Mucosa of rectum (tissue), 2 donors: ENCODE data around the gene TNS1.

ENCODE experiments used
- H3K27ac ChIP-seq, 2 donors: one replicate each; pipeline ENCODE4 v1.7.0; 2013; ENCODE audit warnings: inconsistent platforms in 2 of 2, low read depth in 2 of 2, low read length in 2 of 2
- H3K27me3 ChIP-seq, 2 donors: one replicate each; pipeline ENCODE4 v1.7.0; 2013; ENCODE audit warnings: low read length in 2 of 2; ENCODE audit not compliant: control insufficient read depth in 2 of 2, insufficient read depth in 2 of 2
- H3K36me3 ChIP-seq, 2 donors: one replicate each; pipeline ENCODE4 v1.7.0; 2013; ENCODE audit warnings: low read length in 2 of 2; ENCODE audit not compliant: control insufficient read depth in 2 of 2, insufficient read depth in 2 of 2
- H3K4me1 ChIP-seq, 2 donors: one replicate each; pipeline ENCODE4 v1.7.0; 2013; ENCODE audit warnings: low read length in 2 of 2, mild to moderate bottlenecking in 1 of 2; ENCODE audit not compliant: control insufficient read depth in 2 of 2, insufficient read depth in 2 of 2
- H3K4me3 ChIP-seq, 2 donors: one replicate each; pipeline ENCODE4 v1.7.0; 2013; ENCODE audit warnings: low read length in 2 of 2
- H3K9ac ChIP-seq, 2 donors: one replicate each; pipeline ENCODE4 v1.7.0; 2013; ENCODE audit warnings: low read length in 2 of 2, low read depth in 1 of 2, mild to moderate bottlenecking in 1 of 2
- H3K9me3 ChIP-seq, 2 donors: one replicate each; pipeline ENCODE4 v1.7.0; 2013; ENCODE audit warnings: low read length in 2 of 2; ENCODE audit not compliant: control insufficient read depth in 2 of 2
- donor health status: healthy.
- donor health status: Normal muscosa, but diverticular disease.

Gene TNS1

DNA sequence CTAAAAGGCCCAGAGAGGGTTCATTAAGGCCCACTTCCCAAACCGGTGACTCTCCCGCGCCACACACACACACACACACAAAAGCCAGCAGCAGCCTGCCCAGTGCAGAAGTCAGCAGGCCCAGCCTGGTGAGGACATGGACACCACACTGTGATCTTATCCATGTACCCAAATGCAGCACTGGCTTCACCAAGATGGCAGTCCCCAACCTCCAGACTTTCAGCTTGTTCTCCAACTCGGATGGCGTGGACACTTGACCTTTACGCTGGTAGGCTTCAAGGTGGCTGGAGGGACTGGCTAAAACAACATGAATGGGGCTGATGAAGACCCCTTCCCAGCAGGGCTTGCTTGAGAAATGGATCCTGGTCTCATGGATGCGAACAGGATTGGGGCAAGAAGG, 50.4 kb downstream of the TNS1 start:
- Histone ChIP-seq H3K4me3 (no peak overlapping the region), H3K27ac (peak overlapping the region; percentile 46 to 48), H3K36me3 (no peaks in the 10 kb centered on the region), H3K9me3 (no peaks in the 10 kb centered on the region), H3K4me1 (peaks cover 2 to 11% of the 10 kb centered on the region in 2 donors), H3K9ac (no peak overlapping the region), H3K27me3 (no peaks in the 10 kb centered on the region)

- no peak overlapping the region for H3K9ac ChIP-seq
- H3K9me3 ChIP-seq, result no peaks in the 10 kb centered on the region
- no peaks in the 10 kb centered on the region for H3K27me3 ChIP-seq
- H3K36me3 ChIP-seq, result no peaks in the 10 kb centered on the region
- H3K4me1 ChIP-seq, result peaks cover 2 to 11% of the 10 kb centered on the region in 2 donors
- peak overlapping the region in 1 of 2 donors; percentile 18 for H3K27ac ChIP-seq
- no peak overlapping the region for H3K4me3 ChIP-seq
Observed at GRCh38 chr2:217951521-217952247, 51.1 kb downstream of the TNS1 start.

DNA sequence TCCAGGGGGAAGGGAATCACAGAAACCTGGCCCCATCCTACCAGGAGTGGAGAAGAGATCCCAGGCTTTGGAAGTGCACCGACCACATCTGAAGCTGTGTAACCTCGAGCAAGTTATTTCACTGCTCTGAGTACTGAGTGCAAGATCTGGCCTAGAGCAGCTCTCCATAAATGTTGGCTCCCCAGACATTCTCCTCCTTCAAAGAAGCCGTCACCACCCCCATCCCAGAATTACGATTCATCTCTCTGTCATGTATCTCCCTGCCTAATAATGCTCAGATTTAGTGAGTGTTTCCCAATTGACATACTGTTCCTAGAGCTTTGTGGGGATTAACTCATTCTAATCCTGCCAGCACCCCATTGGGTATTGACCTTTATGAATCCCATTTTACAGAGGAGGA, 51.7 kb downstream of the TNS1 start:
- H3K9me3 ChIP-seq, result no peaks in the 10 kb centered on the region
- peak overlapping the region; percentile 17 to 18 for H3K27ac ChIP-seq
- peaks cover 2 to 11% of the 10 kb centered on the region in 2 donors for H3K4me1 ChIP-seq
- no peaks in the 10 kb centered on the region for H3K36me3 ChIP-seq
- no peak overlapping the region for H3K9ac ChIP-seq
- H3K27me3 ChIP-seq, result no peaks in the 10 kb centered on the region
- no peak overlapping the region for H3K4me3 ChIP-seq

DNA sequence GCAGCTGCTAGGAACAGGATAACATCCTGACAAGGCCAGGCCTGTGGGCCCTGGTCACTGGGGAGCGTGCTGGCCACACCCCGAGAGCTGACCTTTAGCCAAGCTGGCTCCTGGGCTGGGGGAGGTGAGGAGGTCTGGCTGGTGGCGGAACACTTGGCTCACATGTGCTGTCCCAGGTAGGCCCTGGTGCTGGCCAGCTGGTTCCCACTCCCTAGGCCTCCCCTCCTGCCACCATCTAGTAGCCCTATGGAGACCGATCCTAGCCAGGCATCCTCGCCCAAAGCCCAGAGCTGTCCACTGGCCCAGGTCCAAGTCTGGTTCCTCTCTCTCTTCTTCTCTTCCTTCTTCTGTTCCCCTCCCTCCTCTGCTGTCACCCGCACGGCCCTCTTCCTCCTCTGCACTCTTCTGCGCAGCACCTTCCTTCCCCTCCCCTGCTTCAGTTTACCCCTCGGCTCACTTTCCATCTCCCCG, 52.4 kb downstream of the TNS1 start:
- no peaks in the 10 kb centered on the region for H3K27me3 ChIP-seq
- no peak overlapping the region for H3K9ac ChIP-seq
- H3K36me3 ChIP-seq, result no peaks in the 10 kb centered on the region
- peaks cover 2 to 11% of the 10 kb centered on the region in 2 donors for H3K4me1 ChIP-seq
- no peaks in the 10 kb centered on the region for H3K9me3 ChIP-seq
- H3K27ac ChIP-seq, result peak overlapping the region in 1 of 2 donors; percentile 17
- H3K4me3 ChIP-seq, result no peak overlapping the region

DNA sequence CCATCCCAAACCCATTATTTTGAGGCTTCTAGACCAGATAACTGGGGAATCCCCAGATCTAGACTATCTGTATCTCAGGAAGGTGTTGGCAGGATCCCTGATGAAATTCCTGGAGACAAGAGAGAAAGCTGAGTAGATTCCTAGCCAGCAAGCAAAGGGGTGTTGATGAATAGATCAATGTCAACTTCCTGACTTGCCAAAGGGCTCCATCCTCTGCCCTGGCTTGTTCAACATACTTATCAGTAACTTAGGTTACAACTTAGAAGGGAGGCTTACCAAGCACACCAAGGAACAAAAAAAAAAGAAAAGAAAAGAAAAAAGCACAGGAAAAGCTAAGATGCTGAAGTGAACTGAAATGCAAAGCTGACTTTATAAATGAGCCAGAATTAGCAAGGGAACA, 53.3 kb downstream of the TNS1 start:
- H3K4me3 ChIP-seq, result no peak overlapping the region
- no peak overlapping the region for H3K9ac ChIP-seq
- no peak overlapping the region for H3K27ac ChIP-seq
- H3K27me3 ChIP-seq, result no peaks in the 10 kb centered on the region
- no peaks in the 10 kb centered on the region for H3K9me3 ChIP-seq
- peaks cover 1 to 10% of the 10 kb centered on the region in 2 donors for H3K4me1 ChIP-seq
- H3K36me3 ChIP-seq, result no peaks in the 10 kb centered on the region

- Histone ChIP-seq H3K36me3 (no peaks in the 10 kb centered on the region), H3K9me3 (no peaks in the 10 kb centered on the region), H3K4me1 (peaks cover 3 to 7% of the 10 kb centered on the region in 2 donors), H3K4me3 (no peak overlapping the region), H3K27ac (no peak overlapping the region), H3K27me3 (no peaks in the 10 kb centered on the region), H3K9ac (no peak overlapping the region)
Observed at GRCh38 chr2:217948897-217949296, 53.9 kb downstream of the TNS1 start.

GRCh38 chr2:217948351-217948791, 54.4 kb downstream of the TNS1 start:
- Histone ChIP-seq H3K27me3 (no peaks in the 10 kb centered on the region), H3K9ac (no peak overlapping the region), H3K4me3 (no peak overlapping the region), H3K4me1 (peaks cover 7% of the 10 kb centered on the region in 2 donors), H3K9me3 (no peaks in the 10 kb centered on the region), H3K36me3 (no peaks in the 10 kb centered on the region), H3K27ac (no peak overlapping the region)

GRCh38 chr2:217947383-217948350, 55.1 kb downstream of the TNS1 start:
- peaks cover 7% of the 10 kb centered on the region in 2 donors for H3K4me1 ChIP-seq
- no peak overlapping the region for H3K4me3 ChIP-seq
- H3K27ac ChIP-seq, result no peak overlapping the region
- no peaks in the 10 kb centered on the region for H3K27me3 ChIP-seq
- H3K36me3 ChIP-seq, result no peaks in the 10 kb centered on the region
- no peak overlapping the region for H3K9ac ChIP-seq
- H3K9me3 ChIP-seq, result no peaks in the 10 kb centered on the region

GRCh38 chr2:217946051-217946450, 56.7 kb downstream of the TNS1 start:
- Histone ChIP-seq H3K9ac (no peak overlapping the region), H3K27me3 (no peaks in the 10 kb centered on the region), H3K4me3 (no peak overlapping the region), H3K27ac (peak overlapping the region in 1 of 2 donors; percentile 23), H3K9me3 (no peaks in the 10 kb centered on the region), H3K4me1 (peaks cover 7% of the 10 kb centered on the region in 2 donors), H3K36me3 (no peaks in the 10 kb centered on the region)

- Histone ChIP-seq H3K9me3 (no peaks in the 10 kb centered on the region), H3K4me3 (no peak overlapping the region), H3K36me3 (no peaks in the 10 kb centered on the region), H3K9ac (no peak overlapping the region), H3K4me1 (peaks cover 7% of the 10 kb centered on the region in 2 donors), H3K27me3 (no peaks in the 10 kb centered on the region), H3K27ac (peak overlapping the region in 1 of 2 donors; percentile 23)
Observed at GRCh38 chr2:217945530-217945929, 57.3 kb downstream of the TNS1 start.
